ENCODE measurements around the gene TADA2B.
"Not testable (repeated sequence)": the region's sequence is repeated elsewhere in the genome, so short reads cannot be mapped to it uniquely, and the experiment has no call there.

TADA2B gene

GRCh38 chr4:7073526-7074390, 30.6 kb downstream of the TADA2B start:
- no peak overlapping the region for H3K4me3 ChIP-seq (ENCODE audit: low read depth in 1 of 2, low read length in 2 of 2)
- no peak overlapping the region for H3K27ac ChIP-seq (ENCODE audit: low read length)
- peaks cover 0 to 4% of the 10 kb centered on the region in 2 donors for H3K4me1 ChIP-seq (ENCODE audit: control insufficient read depth in 1 of 2, insufficient read depth in 2 of 2, low read length in 2 of 2)
- no peaks in the 10 kb centered on the region for H3K9me3 ChIP-seq (ENCODE audit: control insufficient read depth in 1 of 2, low read length in 2 of 2)
- H3K36me3 ChIP-seq (ENCODE audit: control insufficient read depth in 1 of 2, insufficient read depth in 2 of 2, low read length in 2 of 2) = no peaks in the 10 kb centered on the region
- no peaks in the 10 kb centered on the region for H3K27me3 ChIP-seq (ENCODE audit: low read depth, low read length)

GRCh38 chr4:7074426-7074825, 31.3 kb downstream of the TADA2B start:
- Histone ChIP-seq H3K27ac (ENCODE audit: low read length) (no peak overlapping the region), H3K9me3 (ENCODE audit: control insufficient read depth in 1 of 2, low read length in 2 of 2) (no peaks in the 10 kb centered on the region)

GRCh38 chr4:7075962-7076695, 33.0 kb downstream of the TADA2B start:
- Histone ChIP-seq H3K4me3 (ENCODE audit: low read depth in 1 of 2, low read length in 2 of 2) (no peak overlapping the region), H3K27me3 (ENCODE audit: low read depth, low read length) (no peaks in the 10 kb centered on the region), H3K27ac (ENCODE audit: low read length) (no peak overlapping the region), H3K9me3 (ENCODE audit: control insufficient read depth in 1 of 2, low read length in 2 of 2) (no peaks in the 10 kb centered on the region), H3K4me1 (ENCODE audit: control insufficient read depth in 1 of 2, insufficient read depth in 2 of 2, low read length in 2 of 2) (no peaks in the 10 kb centered on the region), H3K36me3 (ENCODE audit: control insufficient read depth in 1 of 2, insufficient read depth in 2 of 2, low read length in 2 of 2) (no peaks in the 10 kb centered on the region)

More at GRCh38 chr4:7074426-7074825, 31.3 kb downstream of the TADA2B start:
- no peaks in the 10 kb centered on the region for H3K4me1 ChIP-seq (ENCODE audit: control insufficient read depth in 1 of 2, insufficient read depth in 2 of 2, low read length in 2 of 2)
- no peaks in the 10 kb centered on the region for H3K27me3 ChIP-seq (ENCODE audit: low read depth, low read length)
- H3K36me3 ChIP-seq (ENCODE audit: control insufficient read depth in 1 of 2, insufficient read depth in 2 of 2, low read length in 2 of 2) = no peaks in the 10 kb centered on the region
- H3K4me3 ChIP-seq (ENCODE audit: low read depth in 1 of 2, low read length in 2 of 2) = no peak overlapping the region

GRCh38 chr4:7076696-7077082, 33.5 kb downstream of the TADA2B start:
- Histone ChIP-seq H3K9me3 (ENCODE audit: control insufficient read depth in 1 of 2, low read length in 2 of 2) (no peaks in the 10 kb centered on the region), H3K36me3 (ENCODE audit: control insufficient read depth in 1 of 2, insufficient read depth in 2 of 2, low read length in 2 of 2) (no peaks in the 10 kb centered on the region), H3K27ac (ENCODE audit: low read length) (no peak overlapping the region), H3K4me1 (ENCODE audit: control insufficient read depth in 1 of 2, insufficient read depth in 2 of 2, low read length in 2 of 2) (no peaks in the 10 kb centered on the region), H3K27me3 (ENCODE audit: low read depth, low read length) (no peaks in the 10 kb centered on the region), H3K4me3 (ENCODE audit: low read depth in 1 of 2, low read length in 2 of 2) (no peak overlapping the region)

- no peak overlapping the region for H3K27ac ChIP-seq (ENCODE audit: low read length)
- no peaks in the 10 kb centered on the region for H3K36me3 ChIP-seq (ENCODE audit: control insufficient read depth in 1 of 2, insufficient read depth in 2 of 2, low read length in 2 of 2)
- H3K4me3 ChIP-seq (ENCODE audit: low read depth in 1 of 2, low read length in 2 of 2) = no peak overlapping the region
- no peaks in the 10 kb centered on the region for H3K27me3 ChIP-seq (ENCODE audit: low read depth, low read length)
- H3K9me3 ChIP-seq (ENCODE audit: control insufficient read depth in 1 of 2, low read length in 2 of 2) = no peaks in the 10 kb centered on the region
- H3K4me1 ChIP-seq (ENCODE audit: control insufficient read depth in 1 of 2, insufficient read depth in 2 of 2, low read length in 2 of 2) = no peaks in the 10 kb centered on the region
Observed at GRCh38 chr4:7077371-7077770, 34.2 kb downstream of the TADA2B start.

- Histone ChIP-seq H3K9me3 (ENCODE audit: control insufficient read depth in 1 of 2, low read length in 2 of 2) (no peaks in the 10 kb centered on the region), H3K27me3 (ENCODE audit: low read depth, low read length) (no peaks in the 10 kb centered on the region), H3K27ac (ENCODE audit: low read length) (no peak overlapping the region), H3K4me1 (ENCODE audit: control insufficient read depth in 1 of 2, insufficient read depth in 2 of 2, low read length in 2 of 2) (no peaks in the 10 kb centered on the region), H3K36me3 (ENCODE audit: control insufficient read depth in 1 of 2, insufficient read depth in 2 of 2, low read length in 2 of 2) (no peaks in the 10 kb centered on the region), H3K4me3 (ENCODE audit: low read depth in 1 of 2, low read length in 2 of 2) (no peak overlapping the region)
Observed at GRCh38 chr4:7078025-7078424, 34.9 kb downstream of the TADA2B start.

GRCh38 chr4:7079483-7079882, 36.3 kb downstream of the TADA2B start:
- H3K9me3 ChIP-seq (ENCODE audit: control insufficient read depth in 1 of 2, low read length in 2 of 2); H3K4me1 ChIP-seq (ENCODE audit: control insufficient read depth in 1 of 2, insufficient read depth in 2 of 2, low read length in 2 of 2); H3K27me3 ChIP-seq (ENCODE audit: low read depth, low read length); H3K36me3 ChIP-seq (ENCODE audit: control insufficient read depth in 1 of 2, insufficient read depth in 2 of 2, low read length in 2 of 2); H3K27ac ChIP-seq (ENCODE audit: low read length); H3K4me3 ChIP-seq (ENCODE audit: low read depth in 1 of 2, low read length in 2 of 2): not testable (repeated sequence)

- not testable (repeated sequence) for H3K9me3 ChIP-seq (ENCODE audit: control insufficient read depth in 1 of 2, low read length in 2 of 2); H3K4me1 ChIP-seq (ENCODE audit: control insufficient read depth in 1 of 2, insufficient read depth in 2 of 2, low read length in 2 of 2); H3K27me3 ChIP-seq (ENCODE audit: low read depth, low read length); H3K4me3 ChIP-seq (ENCODE audit: low read depth in 1 of 2, low read length in 2 of 2); H3K36me3 ChIP-seq (ENCODE audit: control insufficient read depth in 1 of 2, insufficient read depth in 2 of 2, low read length in 2 of 2); H3K27ac ChIP-seq (ENCODE audit: low read length)
Observed at GRCh38 chr4:7079909-7080308, 36.7 kb downstream of the TADA2B start.

- no peaks in the 10 kb centered on the region for H3K27me3 ChIP-seq (ENCODE audit: low read depth, low read length)
- no peaks in the 10 kb centered on the region for H3K36me3 ChIP-seq (ENCODE audit: control insufficient read depth in 1 of 2, insufficient read depth in 2 of 2, low read length in 2 of 2)
- peak overlapping the region; percentile 0 to 37 for H3K4me3 ChIP-seq (ENCODE audit: low read depth in 1 of 2, low read length in 2 of 2)
- no peak overlapping the region for H3K27ac ChIP-seq (ENCODE audit: low read length)
- H3K9me3 ChIP-seq (ENCODE audit: control insufficient read depth in 1 of 2, low read length in 2 of 2) = no peaks in the 10 kb centered on the region
- no peaks in the 10 kb centered on the region for H3K4me1 ChIP-seq (ENCODE audit: control insufficient read depth in 1 of 2, insufficient read depth in 2 of 2, low read length in 2 of 2)
Observed at GRCh38 chr4:7083597-7084563, 40.7 kb downstream of the TADA2B start.

- H3K4me1 ChIP-seq (ENCODE audit: control insufficient read depth in 1 of 2, insufficient read depth in 2 of 2, low read length in 2 of 2); H3K9me3 ChIP-seq (ENCODE audit: control insufficient read depth in 1 of 2, low read length in 2 of 2); H3K27me3 ChIP-seq (ENCODE audit: low read depth, low read length); H3K36me3 ChIP-seq (ENCODE audit: control insufficient read depth in 1 of 2, insufficient read depth in 2 of 2, low read length in 2 of 2); H3K27ac ChIP-seq (ENCODE audit: low read length): not testable (repeated sequence)
- H3K4me3 ChIP-seq (ENCODE audit: low read depth in 1 of 2, low read length in 2 of 2) = peak overlapping the region; percentile 0 to 37
Observed at GRCh38 chr4:7084564-7084961, 41.4 kb downstream of the TADA2B start.

- Histone ChIP-seq H3K27me3 (ENCODE audit: low read depth, low read length) (no peaks in the 10 kb centered on the region), H3K4me3 (ENCODE audit: low read depth in 1 of 2, low read length in 2 of 2) (no peak overlapping the region), H3K36me3 (ENCODE audit: control insufficient read depth in 1 of 2, insufficient read depth in 2 of 2, low read length in 2 of 2) (no peaks in the 10 kb centered on the region), H3K4me1 (ENCODE audit: control insufficient read depth in 1 of 2, insufficient read depth in 2 of 2, low read length in 2 of 2) (peaks cover 0 to 8% of the 10 kb centered on the region in 2 donors), H3K27ac (ENCODE audit: low read length) (no peak overlapping the region), H3K9me3 (ENCODE audit: control insufficient read depth in 1 of 2, low read length in 2 of 2) (no peaks in the 10 kb centered on the region)
Observed at GRCh38 chr4:7086384-7086783, 43.2 kb downstream of the TADA2B start.
